ENCODE data around the gene BOD1L1. TPM values are rescaled to one million over a fixed set of nuclear protein-coding genes. Genes with fewer than 3 reads are reported as not detected.
"Not testable (repeated sequence)": the region's sequence is repeated elsewhere in the genome, so short reads cannot be mapped to it uniquely, and the experiment has no call there.

The BOD1L1 gene
- total RNA-seq, 1 donor from 2014 or later: 41.5 TPM

DNA sequence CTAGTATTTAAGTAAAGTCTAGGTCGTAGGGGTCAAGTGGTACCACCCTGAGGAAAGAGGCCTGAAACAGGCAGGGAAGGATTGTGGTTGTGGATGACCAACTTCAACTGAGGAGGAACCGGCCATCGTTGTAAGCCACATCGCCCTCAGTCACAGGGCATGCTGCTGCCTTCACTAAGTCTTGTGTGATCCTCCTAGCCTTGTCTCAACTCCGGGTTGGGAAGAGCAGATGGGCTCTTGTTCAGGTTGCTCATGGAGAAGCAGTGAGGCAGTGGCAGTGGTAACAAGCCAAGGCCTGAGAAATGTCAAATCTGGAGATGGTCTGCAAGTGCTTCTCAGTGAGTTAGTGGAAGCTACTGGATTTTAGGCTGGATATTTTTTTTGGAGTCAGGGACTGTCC lies 60.4 kb downstream of the BOD1L1 start:
- H3K27ac Mint-ChIP-seq: no peak overlapping the region
- no peaks in the 10 kb centered on the region for H3K9me3 Mint-ChIP-seq
- no peaks in the 10 kb centered on the region for H3K27me3 Mint-ChIP-seq (ENCODE audit: low read depth)
- DNase-seq (ENCODE audit: low spot score): no peak
- H3K4me1 Mint-ChIP-seq (ENCODE audit: low read depth): no peaks in the 10 kb centered on the region
- intact Hi-C loops (cut with micrococcal nuclease): no loop called here
- no peak overlapping the region for H3K4me3 Mint-ChIP-seq (ENCODE audit: low read depth)
- peaks cover 40% of the 10 kb centered on the region for H3K36me3 Mint-ChIP-seq (ENCODE audit: low read depth)

- Mint-ChIP-seq H3K36me3 (ENCODE audit: low read depth) (peaks cover 11% of the 10 kb centered on the region), H3K4me1 (ENCODE audit: low read depth) (no peaks in the 10 kb centered on the region), H3K9me3 (no peaks in the 10 kb centered on the region), H3K4me3 (ENCODE audit: low read depth) (no peak overlapping the region), H3K27ac (no peak overlapping the region), H3K27me3 (ENCODE audit: low read depth) (no peaks in the 10 kb centered on the region)
- intact Hi-C loops (cut with micrococcal nuclease): no loop called here
- DNase-seq (ENCODE audit: low spot score): no peak
These were observed 64.6 kb downstream of the BOD1L1 start for GRCh38 chr4:13562876-13563275.

- Mint-ChIP-seq H3K9me3 (no peaks in the 10 kb centered on the region), H3K27me3 (ENCODE audit: low read depth) (no peaks in the 10 kb centered on the region), H3K4me1 (ENCODE audit: low read depth) (no peaks in the 10 kb centered on the region), H3K36me3 (ENCODE audit: low read depth) (peaks cover 5% of the 10 kb centered on the region), H3K27ac (no peak overlapping the region), H3K4me3 (ENCODE audit: low read depth) (no peak overlapping the region)
- intact Hi-C loops (cut with micrococcal nuclease): no loop called here
- DNase-seq (ENCODE audit: low spot score): no peak
These were observed 65.9 kb downstream of the BOD1L1 start for GRCh38 chr4:13561673-13562072.

GRCh38 chr4:13560111-13560510 lies 67.4 kb downstream of the BOD1L1 start:
- H3K27ac Mint-ChIP-seq; H3K36me3 Mint-ChIP-seq (ENCODE audit: low read depth); H3K9me3 Mint-ChIP-seq; H3K27me3 Mint-ChIP-seq (ENCODE audit: low read depth); intact Hi-C loops (cut with micrococcal nuclease); DNase-seq (ENCODE audit: low spot score); H3K4me3 Mint-ChIP-seq (ENCODE audit: low read depth); H3K4me1 Mint-ChIP-seq (ENCODE audit: low read depth): not testable (repeated sequence)

- no peak for DNase-seq (ENCODE audit: low spot score)
- Mint-ChIP-seq H3K36me3 (ENCODE audit: low read depth) (no peaks in the 10 kb centered on the region), H3K27ac (no peak overlapping the region), H3K27me3 (ENCODE audit: low read depth) (no peaks in the 10 kb centered on the region), H3K9me3 (no peaks in the 10 kb centered on the region), H3K4me3 (ENCODE audit: low read depth) (no peak overlapping the region), H3K4me1 (ENCODE audit: low read depth) (no peaks in the 10 kb centered on the region)
- intact Hi-C loops (cut with micrococcal nuclease): no loop called here
These were observed 68.1 kb downstream of the BOD1L1 start for GRCh38 chr4:13559413-13559812.

DNA sequence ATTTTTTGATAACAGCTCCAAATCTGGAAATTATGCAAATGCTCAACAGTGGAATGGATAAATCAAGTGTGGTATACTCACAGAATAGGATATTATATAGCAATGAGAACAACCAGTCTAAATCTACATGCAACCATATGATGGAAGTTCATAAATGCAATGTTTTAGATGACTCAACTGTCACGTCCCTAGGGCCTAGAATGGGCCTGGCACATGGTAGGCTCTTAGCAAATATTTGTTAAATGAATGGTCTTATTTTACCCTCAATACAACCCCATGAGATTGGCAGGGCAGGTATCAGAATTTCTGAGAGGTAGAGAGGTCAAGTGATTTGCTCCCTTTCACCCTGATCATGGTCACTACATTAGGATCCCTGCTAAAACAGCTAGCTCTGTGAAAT lies 68.6 kb downstream of the BOD1L1 start:
- no peaks in the 10 kb centered on the region for H3K36me3 Mint-ChIP-seq (ENCODE audit: low read depth)
- H3K4me1 Mint-ChIP-seq (ENCODE audit: low read depth): no peaks in the 10 kb centered on the region
- no peaks in the 10 kb centered on the region for H3K9me3 Mint-ChIP-seq
- intact Hi-C loops (cut with micrococcal nuclease): no loop called here
- H3K27me3 Mint-ChIP-seq (ENCODE audit: low read depth): no peaks in the 10 kb centered on the region
- H3K4me3 Mint-ChIP-seq (ENCODE audit: low read depth): no peak overlapping the region
- no peak overlapping the region for H3K27ac Mint-ChIP-seq
- DNase-seq (ENCODE audit: low spot score): no peak

- peaks cover 22% of the 10 kb centered on the region for H3K27me3 Mint-ChIP-seq (ENCODE audit: low read depth)
- H3K36me3 Mint-ChIP-seq (ENCODE audit: low read depth): no peaks in the 10 kb centered on the region
- DNase-seq (ENCODE audit: low spot score): no peak
- H3K4me3 Mint-ChIP-seq (ENCODE audit: low read depth): no peak overlapping the region
- H3K4me1 Mint-ChIP-seq (ENCODE audit: low read depth): no peaks in the 10 kb centered on the region
- H3K9me3 Mint-ChIP-seq: no peaks in the 10 kb centered on the region
- H3K27ac Mint-ChIP-seq: no peak overlapping the region
- intact Hi-C loops (cut with micrococcal nuclease): no loop called here
These were observed 72.2 kb downstream of the BOD1L1 start for GRCh38 chr4:13555325-13555724.

DNA sequence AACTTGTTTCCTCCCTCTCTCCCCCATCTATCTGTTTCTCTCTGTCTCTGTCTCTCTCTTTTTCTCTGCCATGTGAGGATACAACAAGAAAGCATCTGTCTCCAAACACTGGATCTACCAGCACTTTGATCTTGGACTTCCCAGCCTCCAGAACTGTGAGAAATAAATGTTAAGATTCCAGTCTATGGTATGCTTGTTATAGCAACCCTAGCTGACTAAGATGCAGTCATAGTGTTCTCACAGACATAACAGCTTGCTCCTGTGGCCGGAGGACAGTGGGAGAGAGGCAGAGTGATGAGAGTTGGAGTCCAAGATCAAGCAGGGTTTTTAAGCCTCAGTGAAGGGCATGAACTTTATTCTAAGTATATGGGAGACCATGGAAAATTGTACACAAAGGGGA lies 74.4 kb downstream of the BOD1L1 start:
- Mint-ChIP-seq H3K4me3 (ENCODE audit: low read depth) (no peak overlapping the region), H3K27ac (no peak overlapping the region), H3K27me3 (ENCODE audit: low read depth) (peaks cover 33% of the 10 kb centered on the region), H3K9me3 (no peaks in the 10 kb centered on the region), H3K4me1 (ENCODE audit: low read depth) (peaks cover 9% of the 10 kb centered on the region), H3K36me3 (ENCODE audit: low read depth) (no peaks in the 10 kb centered on the region)
- intact Hi-C loops (cut with micrococcal nuclease): no loop called here
- DNase-seq (ENCODE audit: low spot score): no peak

GRCh38 chr4:13548984-13549546 lies 78.5 kb downstream of the BOD1L1 start:
- H3K27ac Mint-ChIP-seq: no peak overlapping the region
- peak overlapping the region; percentile 70 for H3K4me3 Mint-ChIP-seq (ENCODE audit: low read depth)
- DNase-seq (ENCODE audit: low spot score): peak; percentile 75
- peaks cover 28% of the 10 kb centered on the region for H3K4me1 Mint-ChIP-seq (ENCODE audit: low read depth)
- peaks cover 10% of the 10 kb centered on the region for H3K36me3 Mint-ChIP-seq (ENCODE audit: low read depth)
- H3K9me3 Mint-ChIP-seq: no peaks in the 10 kb centered on the region
- H3K27me3 Mint-ChIP-seq (ENCODE audit: low read depth): peaks cover 56% of the 10 kb centered on the region
- intact Hi-C loops (cut with micrococcal nuclease): loop anchor here (1.0 to 10.0 kb wide), 5 partner anchors 72 to 820 kb away; no protein-coding TSS in a partner anchor

DNA sequence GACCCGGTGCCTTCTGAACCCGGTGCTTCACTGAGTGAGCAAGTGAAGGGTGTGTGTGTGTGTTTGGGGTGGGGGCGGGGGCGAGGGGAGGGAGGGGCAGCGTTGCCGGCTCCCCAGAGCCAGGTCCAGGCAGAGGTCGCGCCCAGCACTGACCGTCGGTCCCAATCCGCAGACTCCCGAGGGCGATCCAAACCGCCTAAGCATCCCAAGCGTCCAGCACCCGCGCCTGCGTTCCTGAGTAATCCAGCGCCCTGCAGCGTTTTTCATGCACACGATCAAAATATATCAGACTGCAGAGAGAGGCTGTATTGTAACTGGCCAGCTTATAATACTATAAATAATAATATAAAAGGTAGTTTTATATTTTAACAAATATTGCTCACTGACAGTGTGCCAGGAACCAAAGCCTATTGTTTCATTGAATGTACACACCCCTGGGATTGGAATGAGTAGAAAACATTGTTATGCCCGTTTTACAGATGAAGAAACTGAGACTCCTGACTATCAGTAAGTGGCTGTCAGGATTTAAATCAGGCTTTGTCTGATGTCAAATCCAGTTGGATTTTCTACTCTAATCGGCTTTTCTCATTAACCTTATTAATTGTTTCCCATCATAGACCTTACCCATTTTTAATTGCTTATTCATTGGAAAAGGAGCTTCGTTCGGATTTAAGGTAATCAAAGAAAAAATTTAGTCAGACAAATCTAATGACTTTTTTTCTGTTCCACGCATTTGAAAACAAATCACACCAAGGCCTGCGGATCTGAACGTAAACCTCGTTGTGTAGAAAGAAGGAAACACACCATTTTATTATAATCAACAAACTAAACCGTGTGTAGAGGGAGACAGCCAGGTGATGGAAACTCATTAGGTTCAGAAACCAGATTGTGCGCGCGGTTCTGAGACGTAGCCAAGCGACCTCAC lies 79.2 kb downstream of the BOD1L1 start:
- intact Hi-C loops (cut with micrococcal nuclease): loop anchor here (2.0 to 10.0 kb wide), 3 partner anchors 71 to 704 kb away; no protein-coding TSS in a partner anchor
- H3K4me1 Mint-ChIP-seq (ENCODE audit: low read depth): peaks cover 28% of the 10 kb centered on the region
- H3K27ac Mint-ChIP-seq: no peak overlapping the region

GRCh38 chr4:13547485-13548041 lies 80.0 kb downstream of the BOD1L1 start:
- no peaks in the 10 kb centered on the region for H3K9me3 Mint-ChIP-seq
- peaks cover 29% of the 10 kb centered on the region for H3K4me1 Mint-ChIP-seq (ENCODE audit: low read depth)
- H3K4me3 Mint-ChIP-seq (ENCODE audit: low read depth): peak overlapping the region; percentile 65
- peaks cover 10% of the 10 kb centered on the region for H3K36me3 Mint-ChIP-seq (ENCODE audit: low read depth)
- H3K27ac Mint-ChIP-seq: no peak overlapping the region
- intact Hi-C loops (cut with micrococcal nuclease): loop anchor here (1.0 to 10.0 kb wide), 4 partner anchors 8 to 703 kb away; no protein-coding TSS in a partner anchor
- DNase-seq (ENCODE audit: low spot score): no peak
- H3K27me3 Mint-ChIP-seq (ENCODE audit: low read depth): peaks cover 61% of the 10 kb centered on the region

More for the DNA sequence above, 79.2 kb downstream of the BOD1L1 start:
- H3K4me3 Mint-ChIP-seq (ENCODE audit: low read depth): peak overlapping the region; percentile 70
- H3K36me3 Mint-ChIP-seq (ENCODE audit: low read depth): peaks cover 10% of the 10 kb centered on the region
- H3K27me3 Mint-ChIP-seq (ENCODE audit: low read depth): peaks cover 58% of the 10 kb centered on the region
- no peak for DNase-seq (ENCODE audit: low spot score)
- no peaks in the 10 kb centered on the region for H3K9me3 Mint-ChIP-seq

DNA sequence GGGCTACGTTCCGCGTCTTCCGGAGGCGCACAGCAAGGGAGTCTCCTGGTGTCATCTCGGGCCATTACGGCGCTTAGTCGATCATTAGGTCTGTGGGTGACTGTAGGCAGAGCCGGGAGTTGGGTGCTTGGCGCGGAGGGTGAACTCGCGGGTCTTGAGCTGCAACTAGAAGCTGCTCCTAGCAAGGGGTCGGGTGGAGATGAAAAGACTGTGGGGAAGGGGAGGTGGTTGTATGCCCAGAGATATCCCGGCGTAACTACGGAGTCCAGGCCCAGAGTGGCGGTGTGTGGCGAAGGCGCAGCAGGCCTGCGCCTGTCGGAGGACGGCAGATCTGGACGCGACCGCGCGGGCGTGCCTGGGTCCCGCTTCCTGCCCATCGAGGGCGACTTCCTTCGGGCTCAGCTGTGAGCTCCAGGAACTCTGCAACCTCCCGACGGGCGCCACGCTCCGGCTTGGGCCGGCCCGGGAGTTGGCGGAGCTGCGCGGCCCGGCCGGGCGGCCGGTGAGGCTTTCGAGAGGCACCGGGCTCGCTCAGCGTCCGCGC lies 80.5 kb downstream of the BOD1L1 start:
- intact Hi-C loops (cut with micrococcal nuclease): loop anchor here (1.0 to 10.0 kb wide), 3 partner anchors 8 to 162 kb away; no protein-coding TSS in a partner anchor
- Mint-ChIP-seq H3K27me3 (ENCODE audit: low read depth) (peaks cover 61% of the 10 kb centered on the region), H3K4me1 (ENCODE audit: low read depth) (peaks cover 29% of the 10 kb centered on the region), H3K27ac (no peak overlapping the region), H3K9me3 (no peaks in the 10 kb centered on the region), H3K36me3 (ENCODE audit: low read depth) (peaks cover 10% of the 10 kb centered on the region), H3K4me3 (ENCODE audit: low read depth) (peak overlapping the region; percentile 82)
- no peak for DNase-seq (ENCODE audit: low spot score)

All from activated T-helper 2 cell treated with anti-CD3 and anti-CD28 coated beads, Interferon-gamma antibody, Interleukin-2, Interleukin-4, amounts not matched to agents 10 μg/mL and 5 μg/mL and 100 μg/mL, durations not matched to agents 14 hours and 24 hours and 36 hours (primary cell).